UCSD-AML1 (cell line): ENCODE data around the gene LGI4.
"Not testable (repeated sequence)": the region's sequence is repeated elsewhere in the genome, so short reads cannot be mapped to it uniquely, and the experiment has no call there.

Experiments
- DNase-seq: peaks from one replicate; lab custom pipeline; 2025; ENCODE audit not compliant: unreplicated experiment; lab: John Stamatoyannopoulos, UW

Gene LGI4

DNA sequence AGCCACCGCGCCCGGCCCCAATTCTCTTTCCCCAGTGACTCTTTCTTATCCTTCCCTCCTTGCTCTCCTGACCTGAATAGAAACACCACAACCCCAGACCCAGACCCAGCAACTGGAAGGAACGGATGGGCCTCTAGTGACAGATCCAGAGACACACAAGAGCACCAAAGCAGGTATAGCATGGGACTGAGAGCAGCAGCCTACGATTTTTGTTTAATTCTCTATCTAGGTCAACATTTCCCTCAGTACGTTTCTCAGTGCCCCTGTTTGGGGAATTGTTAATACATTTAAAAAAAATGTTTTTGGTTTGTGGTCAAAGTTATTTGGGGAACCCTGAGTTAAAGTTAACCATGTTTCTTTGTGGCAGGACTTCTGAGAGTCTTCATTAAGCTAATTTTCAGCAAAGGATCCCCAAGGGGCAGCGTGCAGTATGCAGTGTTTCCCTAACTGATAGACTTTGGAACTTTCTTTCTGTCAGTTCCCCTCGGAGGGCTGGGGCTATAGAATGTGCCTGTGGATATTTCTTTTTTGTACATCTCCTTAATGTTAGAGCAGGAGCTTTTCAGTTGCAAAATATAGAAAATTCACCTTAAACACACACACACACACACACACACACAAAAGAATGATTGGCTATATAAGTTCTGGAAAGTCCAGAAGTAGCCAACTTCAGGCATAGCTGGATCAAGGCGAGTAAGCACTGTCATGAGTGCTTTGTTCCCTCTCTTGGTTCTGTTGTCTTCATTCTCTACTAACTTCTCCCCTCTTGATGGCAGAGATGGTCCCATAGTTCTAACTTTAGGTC, 26.0 kb upstream of the LGI4 start:
- DNase-seq = no peak

DNA sequence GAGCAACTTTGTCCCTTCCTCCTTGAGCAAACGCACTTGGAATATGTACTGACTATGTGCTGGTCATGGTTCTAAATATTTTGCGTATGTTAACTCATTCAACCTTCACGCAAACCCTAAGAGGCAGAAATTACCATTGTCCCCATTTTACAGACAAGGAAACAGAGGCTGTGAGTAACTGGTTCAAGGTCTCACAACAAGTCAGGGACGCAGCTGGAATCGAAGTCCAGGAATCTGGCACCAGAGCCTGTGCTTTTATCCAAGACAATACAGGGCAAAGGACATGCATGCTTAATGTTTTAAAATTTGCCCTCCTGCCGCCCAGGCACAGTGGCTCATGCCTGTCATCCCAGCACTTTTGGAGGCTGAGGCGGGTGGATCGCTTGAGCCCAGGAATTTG, 24.7 kb upstream of the LGI4 start:
- no peak for DNase-seq

DNA sequence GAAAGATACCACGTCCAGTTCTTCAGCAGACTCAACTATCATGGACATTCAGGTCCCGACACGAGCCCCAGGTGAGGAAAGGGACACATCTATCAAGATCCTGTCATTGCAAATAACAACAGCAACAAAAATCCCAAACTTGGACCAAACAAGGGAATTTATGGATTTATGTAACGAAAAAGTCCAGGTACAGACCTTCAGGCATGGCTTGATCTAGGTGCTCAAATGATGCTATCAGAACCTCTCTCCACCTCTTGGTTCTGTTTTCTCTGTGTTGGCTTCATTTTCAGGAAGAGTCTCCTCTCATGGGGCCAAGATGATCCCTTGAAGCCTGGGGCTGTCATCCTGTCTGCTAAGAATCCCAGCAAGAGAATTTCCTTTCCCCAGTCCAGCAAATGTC, 22.6 kb upstream of the LGI4 start:
- no peak for DNase-seq

DNA sequence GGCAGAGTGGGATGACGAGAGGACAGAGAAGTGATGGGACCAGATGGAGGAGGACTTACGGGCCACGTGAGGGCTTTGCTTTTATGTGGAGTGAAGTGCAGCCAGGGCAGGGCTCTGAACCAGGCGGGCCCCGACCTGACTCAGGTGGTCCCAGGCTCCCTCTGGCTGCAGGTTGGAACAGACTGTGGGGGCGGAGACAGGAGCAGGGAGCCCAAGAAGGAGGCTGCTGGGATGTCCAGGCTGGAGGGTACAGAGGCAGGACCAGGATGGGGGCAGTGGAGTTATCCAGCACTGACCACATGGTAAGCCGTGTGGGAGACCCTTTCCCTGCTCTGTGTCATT, 21.8 kb upstream of the LGI4 start:
- no peak for DNase-seq

DNA sequence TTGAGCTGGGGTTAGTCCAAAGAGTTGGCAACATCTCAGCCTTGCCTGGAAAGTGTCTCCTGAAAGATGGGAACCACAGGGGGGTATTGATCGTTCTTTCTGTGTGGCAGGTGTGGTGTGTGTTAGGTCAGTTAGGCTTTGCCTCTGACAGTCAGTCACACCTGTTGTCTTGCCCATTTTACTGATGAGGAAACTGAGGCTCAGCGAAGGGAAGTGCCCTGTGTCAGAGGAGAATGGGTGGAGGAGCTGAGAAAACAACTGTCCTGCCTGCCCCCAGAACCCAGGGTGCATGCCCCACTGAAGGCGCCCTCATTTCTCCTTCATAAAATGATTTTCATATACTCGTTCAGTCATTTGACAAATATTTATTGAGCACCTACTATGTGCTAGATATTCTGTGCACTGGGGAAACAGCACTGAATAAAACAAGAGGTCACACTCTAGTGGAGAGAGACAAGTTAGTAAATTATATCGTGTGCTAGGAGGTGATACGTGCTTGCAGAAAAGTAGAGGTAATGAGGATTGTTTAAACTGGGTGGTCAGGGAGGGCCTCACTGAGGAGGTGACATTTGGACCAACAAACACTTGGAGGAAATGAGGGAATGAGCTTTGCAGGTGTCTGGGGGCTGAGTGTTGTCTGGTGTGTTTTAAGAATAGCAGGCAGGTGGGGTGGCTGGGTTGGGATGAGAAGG, 21.3 kb upstream of the LGI4 start:
- no peak for DNase-seq

DNA sequence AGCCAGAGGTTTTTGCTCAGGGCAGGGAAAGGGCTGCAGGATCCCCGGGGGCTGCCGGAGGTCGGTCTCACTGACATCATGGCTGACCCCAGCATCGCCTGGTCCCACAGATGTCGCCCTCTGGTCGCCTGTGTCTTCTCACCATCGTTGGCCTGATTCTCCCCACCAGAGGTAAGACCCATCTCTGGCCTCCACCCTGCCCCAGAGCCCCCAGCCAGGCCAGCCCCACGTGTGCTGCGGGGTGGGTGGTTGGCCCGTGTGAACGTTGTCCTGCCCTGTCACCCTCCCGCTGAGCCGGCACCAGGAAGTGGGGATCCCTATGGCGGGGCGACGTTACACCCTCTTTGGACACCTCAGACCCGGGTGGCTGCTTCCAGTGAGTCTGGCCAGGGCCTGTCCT, 20.6 kb upstream of the LGI4 start:
- no peak for DNase-seq

DNA sequence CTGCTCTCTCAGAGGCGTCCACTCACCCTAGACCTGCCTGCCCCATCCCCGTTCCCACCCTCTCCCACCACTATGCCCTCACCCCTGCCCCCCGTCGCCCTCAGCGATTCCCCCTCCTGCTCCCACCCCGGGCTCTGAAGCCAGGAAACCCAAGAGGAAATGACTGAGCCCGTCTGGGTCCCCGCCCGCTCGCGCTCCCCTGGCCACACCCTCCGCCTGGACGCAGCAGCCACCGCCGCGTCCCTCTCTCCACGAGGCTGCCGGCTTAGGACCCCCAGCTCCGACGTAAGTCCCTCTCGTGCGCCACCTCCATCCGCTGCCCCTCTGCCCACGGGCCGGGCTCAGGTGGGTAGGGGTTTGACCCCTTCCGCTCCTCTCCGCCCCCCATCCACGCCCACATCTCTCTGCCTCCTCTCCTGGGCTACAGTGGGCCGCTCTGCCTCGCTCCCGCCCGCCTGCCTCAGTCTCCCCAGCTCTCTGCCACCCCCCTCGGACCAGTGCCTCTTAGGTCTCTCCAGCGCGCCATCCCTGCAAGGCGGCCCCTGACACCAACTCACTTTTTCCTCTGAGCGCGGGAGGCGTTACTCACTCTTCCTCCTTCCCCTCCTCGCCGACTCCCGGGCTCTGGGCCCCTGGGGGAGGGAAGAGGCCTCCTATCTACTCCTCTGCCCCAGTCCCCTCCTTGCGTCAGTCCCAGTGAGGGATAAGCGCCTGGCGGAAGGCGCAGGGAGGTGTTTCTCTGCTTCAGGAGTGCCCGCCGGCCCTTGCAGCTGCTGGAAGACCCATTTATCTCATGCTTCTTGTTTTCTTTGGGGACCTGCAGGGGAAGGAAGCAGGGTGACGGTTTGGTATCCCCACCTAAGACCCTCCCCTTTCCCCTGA, 19.9 kb upstream of the LGI4 start, which contains the start of gene FXYD5:
FXYD5 (plus strand) TSS at position 211 of the 882 bp plus-strand sequence. CDS start 816 bp downstream, outside the sequence.
- peak; percentile 78 for DNase-seq

DNA sequence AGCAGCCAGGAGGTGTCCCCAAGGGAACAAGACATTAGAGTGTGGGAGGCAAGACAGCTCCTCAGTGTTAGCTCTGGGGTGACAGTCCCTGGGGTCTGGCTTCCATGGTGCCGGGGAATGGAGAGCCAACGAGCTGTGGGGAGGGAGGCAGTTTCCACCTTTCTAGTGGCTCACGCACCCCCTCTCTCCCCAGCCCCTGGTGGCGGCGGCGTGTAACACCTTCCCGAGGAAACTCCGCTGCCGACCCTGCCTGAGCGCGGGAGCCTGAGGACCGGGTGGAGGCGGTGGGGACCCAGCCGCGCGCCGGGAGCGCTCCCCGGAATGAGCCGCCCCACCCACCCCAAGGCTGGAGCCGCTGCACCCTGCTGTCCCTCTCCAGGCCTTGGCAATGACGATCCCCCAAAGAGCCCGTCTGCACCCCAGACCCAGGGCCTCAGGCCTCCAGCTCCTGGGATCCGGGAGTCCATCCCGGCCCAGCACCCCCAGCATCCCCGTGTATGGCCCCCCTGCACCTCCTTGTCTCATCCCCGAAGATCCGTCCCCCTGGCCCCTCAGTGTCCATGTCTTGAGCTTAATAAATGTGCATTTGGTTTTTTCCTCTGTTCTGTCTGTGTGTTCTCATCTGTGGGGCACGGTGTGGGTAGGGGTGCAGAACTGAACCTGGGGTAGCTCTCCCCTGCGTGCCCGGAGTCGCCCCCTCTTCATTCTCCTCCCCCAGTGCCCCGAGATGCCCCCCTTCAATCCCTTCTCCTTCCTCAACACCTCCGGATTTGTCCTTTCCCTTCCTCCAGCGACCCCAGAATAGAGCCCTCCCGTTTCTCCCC, 19.1 kb upstream of the LGI4 start:
- peak; percentile 69 for DNase-seq

DNA sequence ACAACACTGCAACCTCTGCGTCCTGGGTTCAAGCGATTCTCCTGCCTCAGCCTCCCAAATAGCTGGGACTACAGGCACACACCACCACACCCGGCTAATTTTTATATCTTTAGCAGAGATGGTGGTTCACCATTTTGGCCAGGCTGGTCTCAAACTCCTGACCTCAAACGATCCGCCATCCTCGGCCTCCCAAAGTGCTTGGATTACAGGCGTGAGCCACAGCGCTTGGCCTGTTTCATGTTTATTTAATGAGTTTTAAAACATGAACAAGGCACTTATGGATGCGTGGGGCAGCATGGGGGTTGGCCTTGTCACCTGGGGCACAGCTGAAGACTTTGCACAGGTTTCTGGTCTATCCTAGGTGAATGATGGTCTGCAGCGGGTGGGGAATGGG, 18.3 kb upstream of the LGI4 start:
- DNase-seq = not testable (repeated sequence)

DNA sequence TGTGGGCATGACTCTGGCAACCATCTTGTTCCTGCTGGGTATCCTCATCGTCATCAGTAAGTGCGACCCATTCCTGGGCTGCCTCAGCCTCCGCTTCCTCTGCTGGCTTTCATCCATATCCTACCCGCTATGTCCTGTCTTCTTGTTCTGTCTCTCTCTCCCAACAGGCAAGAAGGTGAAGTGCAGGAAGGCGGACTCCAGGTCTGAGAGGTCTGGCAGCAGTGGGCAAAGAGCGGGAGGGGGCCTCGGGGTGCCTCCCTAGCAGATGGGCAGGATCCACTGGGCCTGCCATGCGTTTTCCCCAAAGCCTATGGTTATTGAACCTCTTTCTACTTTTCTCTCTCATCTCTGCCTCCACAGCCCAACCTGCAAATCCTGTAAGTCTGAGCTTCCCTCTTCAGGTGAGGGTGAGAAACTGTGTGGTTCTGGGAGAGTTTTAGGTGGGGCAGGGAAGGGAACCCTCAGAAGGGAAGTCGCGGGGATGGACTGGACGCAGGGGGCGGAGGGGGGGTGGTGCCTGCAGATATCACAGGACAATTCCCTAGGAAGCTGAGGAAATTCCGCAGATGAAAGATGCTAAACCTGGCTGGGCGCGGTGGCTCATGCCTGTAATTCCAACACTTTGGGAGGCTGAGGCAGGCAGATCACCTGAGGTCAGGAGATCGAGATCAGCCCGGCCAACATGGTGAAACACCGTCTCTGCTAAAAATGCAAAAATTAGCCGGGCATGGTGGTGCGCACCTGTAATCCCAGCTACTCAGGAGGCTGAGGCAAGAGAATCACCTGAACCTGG, 16.6 kb upstream of the LGI4 start:
- no peak for DNase-seq

DNA sequence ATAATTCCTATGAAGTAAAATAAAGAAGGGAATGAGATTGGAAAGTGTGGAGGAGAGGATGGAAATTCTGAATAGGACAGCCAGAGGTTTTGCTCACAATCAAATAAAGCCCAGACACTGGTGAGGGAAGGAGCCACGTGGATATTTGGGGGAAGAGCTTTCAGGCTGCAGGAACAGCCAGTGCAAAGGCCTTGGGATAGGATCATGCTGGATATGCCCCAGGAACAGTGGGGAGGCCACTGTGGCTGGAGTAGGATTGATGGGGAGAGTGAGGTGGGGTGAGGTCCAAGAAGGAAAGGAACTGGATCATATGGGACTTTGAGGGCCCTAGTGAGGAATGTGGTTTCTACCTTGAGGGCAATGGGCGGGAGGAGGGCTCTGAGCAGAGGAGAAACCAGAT, 15.6 kb upstream of the LGI4 start:
- no peak for DNase-seq

DNA sequence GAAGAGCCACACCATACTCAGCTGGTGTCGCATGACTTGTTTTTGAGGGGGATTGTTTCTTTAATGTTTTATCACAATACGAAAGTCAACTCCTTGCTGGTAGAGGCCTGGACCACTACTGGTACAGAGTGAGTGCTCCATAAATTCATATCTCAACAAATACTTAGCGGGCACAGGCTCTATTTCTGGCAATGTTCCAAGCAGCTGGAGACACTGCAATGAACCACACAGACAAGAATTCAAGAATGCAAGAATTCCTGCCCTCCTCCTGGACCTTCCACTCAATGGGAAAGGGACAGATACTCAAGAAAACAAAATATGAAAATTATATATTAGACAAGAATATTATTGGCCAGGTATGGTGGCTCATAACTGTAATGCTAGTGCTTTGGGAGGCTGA, 14.6 kb upstream of the LGI4 start:
- no peak for DNase-seq

DNA sequence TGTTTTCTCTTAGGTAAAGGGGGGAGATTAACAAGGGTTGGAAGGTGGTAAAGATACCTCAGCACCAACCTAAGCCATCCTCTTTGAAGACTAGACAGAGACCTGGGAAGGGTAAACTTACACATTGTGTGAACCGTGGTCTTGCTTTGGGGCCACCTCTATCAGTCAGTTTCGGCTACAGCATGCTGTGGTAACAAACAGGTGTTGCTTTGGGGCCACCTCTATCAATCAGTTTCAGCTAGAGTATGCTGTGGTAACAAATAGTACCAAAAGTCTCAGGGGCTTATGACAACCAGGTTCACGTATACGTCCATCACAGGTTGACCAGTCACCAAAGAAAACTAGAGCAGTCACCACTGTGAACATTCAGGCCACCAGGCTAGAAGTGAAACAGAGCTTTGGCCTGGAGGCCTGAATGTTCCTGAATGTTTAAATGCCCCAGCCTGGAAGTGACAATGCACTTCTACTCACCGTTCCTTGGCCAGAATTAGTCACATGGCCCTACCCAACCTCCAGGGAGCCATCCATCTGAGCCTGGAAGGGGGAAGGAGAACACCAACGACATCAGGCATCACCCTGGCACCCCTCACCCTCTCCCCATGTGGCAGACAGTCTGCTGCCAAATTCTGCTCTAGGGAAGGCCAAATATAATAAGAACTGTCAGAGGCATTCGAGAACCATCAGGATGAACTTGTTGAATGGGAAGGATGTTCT, 12.0 kb upstream of the LGI4 start:
- peak; percentile 39 for DNase-seq

DNA sequence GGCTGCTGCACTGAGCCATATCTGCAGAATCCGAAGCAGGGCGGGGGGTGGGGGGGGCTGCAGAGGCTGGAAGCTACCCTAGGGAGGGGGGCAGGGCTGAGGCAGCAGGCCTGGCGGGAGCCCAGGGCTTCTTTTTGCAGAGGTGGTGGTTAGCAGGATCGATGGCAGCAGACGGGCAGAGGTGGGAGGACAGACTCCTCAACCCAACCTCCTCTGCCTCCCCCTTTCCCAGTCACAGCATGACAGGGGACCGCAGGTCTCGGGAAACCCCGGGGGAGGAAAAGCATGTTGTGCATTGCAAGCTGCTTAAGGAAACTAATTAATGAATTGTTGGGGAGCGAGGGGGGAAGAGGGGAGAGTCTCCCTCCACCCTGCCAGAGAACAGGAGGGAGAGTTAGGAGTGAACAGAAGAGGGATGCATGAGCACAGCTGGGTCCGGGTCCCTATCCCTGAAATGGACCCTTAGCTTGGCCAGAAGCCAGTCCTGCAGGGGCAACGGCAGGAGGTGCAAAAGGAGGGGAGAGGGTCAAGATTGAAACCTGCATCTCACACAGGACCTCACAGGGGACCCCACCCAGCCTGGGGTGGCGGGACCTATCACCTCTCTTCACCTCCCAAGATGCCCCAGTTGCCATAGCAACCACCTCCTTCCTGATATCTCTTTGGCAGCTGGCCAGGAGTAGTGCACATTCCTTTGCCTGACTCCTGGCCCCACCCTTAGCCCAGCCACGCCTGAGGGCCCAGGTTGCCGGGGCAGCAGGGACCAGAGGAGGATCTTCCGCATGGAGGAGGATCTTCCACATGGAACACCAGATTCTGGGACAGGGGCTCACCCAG, 10.0 kb upstream of the LGI4 start:
- DNase-seq = no peak

DNA sequence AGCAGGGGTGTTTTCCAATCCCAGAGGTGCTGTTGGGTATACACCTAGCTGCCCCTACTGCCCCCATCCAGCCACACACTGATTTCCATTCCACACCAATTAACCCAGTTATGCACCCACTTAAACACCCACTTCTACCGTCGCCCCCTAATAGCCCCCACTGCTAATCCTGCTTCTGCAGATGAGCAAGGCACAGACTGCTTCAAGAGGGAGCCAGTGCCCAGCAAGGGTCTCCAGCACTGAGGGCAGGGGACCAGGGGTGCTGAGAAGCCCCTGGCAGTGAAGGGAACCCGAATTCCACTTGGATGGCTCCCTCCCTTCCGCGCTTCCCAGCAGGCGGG, 9.4 kb upstream of the LGI4 start:
- DNase-seq = no peak

DNA sequence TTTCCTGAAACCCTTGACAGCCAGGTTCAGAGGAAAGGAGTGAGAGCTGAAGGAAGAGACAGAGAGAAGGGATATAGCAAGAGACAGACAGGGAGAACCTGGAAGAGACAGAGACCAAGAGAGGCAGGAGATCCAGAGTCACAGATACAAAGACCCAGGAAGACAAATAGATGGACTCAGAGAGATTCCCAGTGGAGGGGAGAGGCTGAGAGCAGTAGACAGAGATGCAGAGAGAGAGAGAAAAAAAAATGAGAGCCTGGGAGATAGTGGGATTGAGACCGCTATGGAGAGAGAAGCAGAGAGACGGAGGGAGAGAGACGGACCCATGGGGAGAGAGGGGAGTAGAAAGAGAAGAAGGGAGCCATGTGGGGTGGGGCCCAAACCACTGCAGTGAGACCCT, 9.0 kb upstream of the LGI4 start:
- DNase-seq = no peak

DNA sequence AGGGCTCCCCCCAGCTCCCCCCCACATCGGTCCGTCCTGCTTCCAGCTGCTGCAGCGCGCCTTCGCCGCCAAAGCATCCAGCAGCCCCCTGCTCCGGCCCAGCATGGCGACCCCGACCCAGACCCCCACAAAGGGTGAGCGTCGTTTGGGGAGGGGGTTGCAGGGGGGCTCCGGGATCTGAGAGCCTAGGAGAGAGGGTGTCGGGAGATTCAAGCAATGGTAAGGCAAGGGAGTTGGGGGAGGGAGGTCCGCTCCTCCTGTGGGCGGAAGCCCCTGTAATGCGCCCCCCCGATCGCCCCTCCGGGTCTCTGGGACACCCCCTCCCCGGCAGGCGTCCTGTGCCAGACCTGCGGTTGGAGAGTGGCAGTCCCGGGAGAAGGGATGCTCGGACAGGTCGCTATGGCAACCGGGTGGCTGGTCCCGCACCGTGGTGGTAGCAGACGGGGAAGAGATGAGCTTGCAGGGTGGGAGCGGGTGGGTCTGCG, 8.4 kb upstream of the LGI4 start, which contains the start of gene FXYD7:
FXYD7 (plus strand) TSS at position 25 of the 485 bp plus-strand sequence; CDS start at position 104, 79 bp downstream.
- no peak for DNase-seq

DNA sequence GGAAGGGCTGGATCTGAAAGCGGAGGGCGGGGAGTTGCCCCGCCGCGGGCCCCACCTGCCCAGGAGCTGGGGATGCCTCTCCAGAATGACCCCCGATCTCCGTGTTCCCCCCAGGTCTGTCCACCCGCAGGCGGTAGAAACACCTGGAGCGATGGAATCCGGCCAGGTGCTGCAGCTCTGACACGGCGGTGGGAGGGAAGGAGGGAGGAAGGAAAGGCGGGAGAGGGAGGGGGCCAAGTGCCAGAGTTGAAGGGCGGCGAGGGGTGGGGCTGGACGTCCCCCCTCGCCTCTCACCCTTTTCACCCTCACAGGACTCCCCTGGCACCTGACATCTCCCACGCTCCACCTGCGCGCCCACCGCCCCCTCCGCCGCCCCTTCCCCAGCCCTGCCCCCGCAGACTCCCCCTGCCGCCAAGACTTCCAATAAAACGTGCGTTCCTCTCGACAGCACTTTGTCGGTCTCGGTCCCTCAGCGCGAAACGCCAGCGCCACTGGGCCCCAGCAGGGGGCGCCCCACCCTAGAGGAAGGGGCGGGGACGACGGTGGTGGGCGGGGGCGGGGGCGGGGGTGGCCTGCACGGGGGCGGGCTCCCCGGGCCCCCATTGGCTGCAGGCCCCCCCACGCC, 7.9 kb upstream of the LGI4 start:
- peak; percentile 64 for DNase-seq
